Islet precursor cell (in vitro differentiated cells): ENCODE results near the gene SLFN12L.
A peak's percentile ranks its signal among the peaks of the same experiment; 100 is the strongest.

Experiments
- DNase-seq: peaks from one replicate; pipeline ENCODE4 v3.0.0-alpha.2; 2018

Gene SLFN12L

GRCh38 chr17:35537601-35538141 is at the start of gene SLFN12L:
SLFN12L (minus strand) TSS chr17:35537678; CDS start chr17:35522364, 15,314 bp downstream.
- DNase-seq, result no peak

GRCh38 chr17:35586569-35587073 is 49.1 kb upstream of the SLFN12L start:
- DNase-seq, result no peak

- no peak for DNase-seq
Measured at GRCh38 chr17:35584061-35584460, 46.6 kb upstream of the SLFN12L start.

GRCh38 chr17:35578929-35579432 is 41.5 kb upstream of the SLFN12L start:
- DNase-seq, result no peak

GRCh38 chr17:35578197-35578928 is 40.9 kb upstream of the SLFN12L start, which contains the start of gene PEX12:
PEX12 (minus strand) TSS chr17:35578571; CDS start chr17:35578021, 550 bp downstream.
- DNase-seq, result peak; percentile 93

- DNase-seq, result no peak
Measured at GRCh38 chr17:35577830-35578196, 40.3 kb upstream of the SLFN12L start.

- DNase-seq, result peak; percentile 30
Measured at GRCh38 chr17:35575759-35576158, 38.3 kb upstream of the SLFN12L start.

- no peak for DNase-seq
Measured at GRCh38 chr17:35569405-35569804, 31.9 kb upstream of the SLFN12L start.

- DNase-seq, result peak; percentile 67
Measured at GRCh38 chr17:35568561-35568960, 31.1 kb upstream of the SLFN12L start.

- peak; percentile 40 for DNase-seq
Measured at GRCh38 chr17:35566968-35567367, 29.5 kb upstream of the SLFN12L start.

GRCh38 chr17:35563181-35563580 is 25.7 kb upstream of the SLFN12L start:
- DNase-seq, result peak; percentile 1

GRCh38 chr17:35560703-35561102 is 23.2 kb upstream of the SLFN12L start, which contains the start of gene SLFN14:
SLFN14 (minus strand) TSS chr17:35560819; CDS start chr17:35558062, 2,757 bp downstream.
- DNase-seq, result peak; percentile 51

- peak; percentile 10 for DNase-seq
Measured at GRCh38 chr17:35559495-35560210, 22.2 kb upstream of the SLFN12L start.

- DNase-seq, result peak; percentile 20
Measured at GRCh38 chr17:35557353-35557752, 19.9 kb upstream of the SLFN12L start.

GRCh38 chr17:35555691-35556090 is 18.2 kb upstream of the SLFN12L start:
- peak; percentile 32 for DNase-seq

GRCh38 chr17:35554668-35555067 is 17.2 kb upstream of the SLFN12L start:
- DNase-seq, result peak; percentile 11

GRCh38 chr17:35553310-35553709 is 15.8 kb upstream of the SLFN12L start:
- DNase-seq, result no peak

- DNase-seq, result no peak
Measured at GRCh38 chr17:35548978-35549377, 11.5 kb upstream of the SLFN12L start.

- no peak for DNase-seq
Measured at GRCh38 chr17:35548208-35548810, 10.8 kb upstream of the SLFN12L start.

- DNase-seq, result no peak
Measured at GRCh38 chr17:35546487-35546886, 9.0 kb upstream of the SLFN12L start.

- no peak for DNase-seq
Measured at GRCh38 chr17:35545150-35545549, 7.7 kb upstream of the SLFN12L start.

- no peak for DNase-seq
Measured at GRCh38 chr17:35543856-35544255, 6.4 kb upstream of the SLFN12L start.

- DNase-seq, result no peak
Measured at GRCh38 chr17:35542990-35543389, 5.5 kb upstream of the SLFN12L start.
